Stomach (tissue), 9 donors: ENCODE measurements around the gene CAMKK1. TPM values are rescaled to one million over a fixed set of nuclear protein-coding genes. Genes with fewer than 3 reads are reported as not detected.

Experiments used
- DNase-seq, 2 donors: peaks; one replicate each; pipeline versions ENCODE4 v3.0.0 to v3.0.0-alpha.2; 2013 to 2019
- H3K27ac ChIP-seq, 5 donors: fragments of 200-600 bp in 4 of 5; sonication (generic) in 4 of 5; one replicate each; pipeline ENCODE4 v1.5.1; 2013 to 2019; ENCODE audit warnings: mild to moderate bottlenecking in 1 of 5, moderate library complexity in 1 of 5
- H3K27me3 ChIP-seq, 3 donors: fragments of 200-600 bp; sonication (generic); one replicate each; pipeline ENCODE4 v1.5.1; 2017 to 2019; ENCODE audit warnings: mixed run types in 1 of 3
- H3K36me3 ChIP-seq, 4 donors: fragments of 200-600 bp; sonication (generic); 1 replicate in 3 of 4; 2 replicates in 1 of 4; pipeline ENCODE4 v1.5.1; 2016 to 2019
- H3K4me1 ChIP-seq, 4 donors: fragments of 200-600 bp; sonication (generic); one replicate each; pipeline ENCODE4 v1.5.1; 2016 to 2019
- H3K4me3 ChIP-seq, 4 donors: fragments of 200-600 bp; sonication (generic) in 3 of 4; one replicate each; pipeline ENCODE4 v1.5.1; 2016 to 2019; ENCODE audit warnings: mild to moderate bottlenecking in 1 of 4
- H3K9me3 ChIP-seq, 4 donors: fragments of 200-600 bp; sonication (generic); one replicate each; pipeline ENCODE4 v1.5.1; 2016 to 2019
- EP300 ChIP-seq: sonication (generic); formaldehyde crosslinking; IDR thresholded peaks from one replicate; pipeline ENCODE4 v1.6.1; 2017; ENCODE audit warnings: antibody characterized with exemption
- POLR2A ChIP-seq, 4 donors: fragments of 450-650 bp; IDR thresholded peaks; one replicate each; pipeline ENCODE4 v1.6.1; 2016; ENCODE audit warnings: antibody characterized with exemption in 4 of 4, control low read depth in 2 of 4, mild to moderate bottlenecking in 1 of 4, moderate library complexity in 1 of 4
- POLR2AphosphoS5 ChIP-seq, 3 donors: sonication (generic); formaldehyde crosslinking; IDR thresholded peaks; one replicate each; pipeline ENCODE4 v1.6.1; 2016; ENCODE audit warnings: antibody characterized with exemption in 3 of 3
- WGBS, 5 donors: extraction: QIAGEN DNeasy Blood & Tissue Kit in 3 of 5; methylation state at CpG; one replicate each; pipeline versions ENCODE4 v1.1.5 to v1.1.7; 2013 to 2018; 5-methylcytosine and 5-hydroxymethylcytosine counted together
- intact Hi-C: fragments of 100-400 bp; cut with DNase I; formaldehyde crosslinking; loops from one replicate; pipeline ENCODE4 v1.15.1; 2023; ENCODE audit warnings: low total_unique reads
- polyA plus RNA-seq, 3 donors: library from polyadenylated mRNA; stranded (reverse); fragments of 200-250 nt; gene quantifications; one replicate each; pipeline ENCODE4 v1.2.3, GENCODE V29; 2013
- total RNA-seq, 5 donors: library from RNA; depleted of rRNA; stranded (reverse); fragments of >200 nt; gene quantifications; one replicate each; pipeline versions ENCODE4 v1.1.0 to v1.2.3, GENCODE V29; 2014 to 2016
- TF ChIP-seq, protein P1 (sequence below), 7 experiments: fragments of 450-650 bp in 4 of 7; fragments of 200-600 bp in 3 of 7; sonication (generic) in 3 of 7; IDR thresholded peaks; one replicate each; pipeline ENCODE4 v1.5.1; 2016 to 2019; ENCODE audit warnings: antibody characterized with exemption in 7 of 7, control low read depth in 2 of 7, mild to moderate bottlenecking in 1 of 7
- donor health status: healthy with polysubstance abuse.
- donor health status: Bipolar disorder and iron deficiency.
- donor health status: healthy.

Gene CAMKK1
- total and polyA plus RNA-seq, 8 donors = 0.58 to 15.1 (median 4.6) TPM

GRCh38 chr17:3880983-3881382, 11.9 kb downstream of the CAMKK1 start:
- Histone ChIP-seq H3K36me3 (peaks cover 0 to 58% (median 48%) of the 10 kb centered on the region in 4 donors), H3K4me1 (peaks cover 0 to 8% (median 0%) of the 10 kb centered on the region in 4 donors), H3K9me3 (no peaks in the 10 kb centered on the region), H3K4me3 (no peak overlapping the region), H3K27ac (no peak overlapping the region), H3K27me3 (no peaks in the 10 kb centered on the region)
- no peak for DNase-seq
- WGBS, 5 donors = 80 to 92% (median 89%) methylated on average over 7 of the region's 7 CpGs
- intact Hi-C loops = no loop called here
- TF ChIP-seq POLR2A (IDR thresholded peaks at IDR 0.05) = no peak
- TF ChIP-seq, protein P1, sequence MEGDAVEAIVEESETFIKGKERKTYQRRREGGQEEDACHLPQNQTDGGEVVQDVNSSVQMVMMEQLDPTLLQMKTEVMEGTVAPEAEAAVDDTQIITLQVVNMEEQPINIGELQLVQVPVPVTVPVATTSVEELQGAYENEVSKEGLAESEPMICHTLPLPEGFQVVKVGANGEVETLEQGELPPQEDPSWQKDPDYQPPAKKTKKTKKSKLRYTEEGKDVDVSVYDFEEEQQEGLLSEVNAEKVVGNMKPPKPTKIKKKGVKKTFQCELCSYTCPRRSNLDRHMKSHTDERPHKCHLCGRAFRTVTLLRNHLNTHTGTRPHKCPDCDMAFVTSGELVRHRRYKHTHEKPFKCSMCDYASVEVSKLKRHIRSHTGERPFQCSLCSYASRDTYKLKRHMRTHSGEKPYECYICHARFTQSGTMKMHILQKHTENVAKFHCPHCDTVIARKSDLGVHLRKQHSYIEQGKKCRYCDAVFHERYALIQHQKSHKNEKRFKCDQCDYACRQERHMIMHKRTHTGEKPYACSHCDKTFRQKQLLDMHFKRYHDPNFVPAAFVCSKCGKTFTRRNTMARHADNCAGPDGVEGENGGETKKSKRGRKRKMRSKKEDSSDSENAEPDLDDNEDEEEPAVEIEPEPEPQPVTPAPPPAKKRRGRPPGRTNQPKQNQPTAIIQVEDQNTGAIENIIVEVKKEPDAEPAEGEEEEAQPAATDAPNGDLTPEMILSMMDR (IDR thresholded peaks at IDR 0.05) = no peak

- TF ChIP-seq POLR2AphosphoS5 (IDR thresholded peaks at IDR 0.05) (no peak), EP300 (no peak), POLR2A (IDR thresholded peaks at IDR 0.05) (no peak)
- TF ChIP-seq, protein P1 (IDR thresholded peaks at IDR 0.05) = no peak
- Histone ChIP-seq H3K9me3 (no peaks in the 10 kb centered on the region), H3K27ac (peak overlapping the region in 1 of 5 donors; percentile 25), H3K27me3 (no peaks in the 10 kb centered on the region), H3K36me3 (peaks cover 0 to 62% (median 51%) of the 10 kb centered on the region in 4 donors), H3K4me1 (no peaks in the 10 kb centered on the region), H3K4me3 (no peak overlapping the region)
- intact Hi-C loops = no loop called here
- DNase-seq = no peak
- WGBS, 5 donors = 60 to 74% (median 69%) methylated on average over 24 to 25 of the region's 25 CpGs
Measured at GRCh38 chr17:3879591-3880417, 13.0 kb downstream of the CAMKK1 start.

DNA sequence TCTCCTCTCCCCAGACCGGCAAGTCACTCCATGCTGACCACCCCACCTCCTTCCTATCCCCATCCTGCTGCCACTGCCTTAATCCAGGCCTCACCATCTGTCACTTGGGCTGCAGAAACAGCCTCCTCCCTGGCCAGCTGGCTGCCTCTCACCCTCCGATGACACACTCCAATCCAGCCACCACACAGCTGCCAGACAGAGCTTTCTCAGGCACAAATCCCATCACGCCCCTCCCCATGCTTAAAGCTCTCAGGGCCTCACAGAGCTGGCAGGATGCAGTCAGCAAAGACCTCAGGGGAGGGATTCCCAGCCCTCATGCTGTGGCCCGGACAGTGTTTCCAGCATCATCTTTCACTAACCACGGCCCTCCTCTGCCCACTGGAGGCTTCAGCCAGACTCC, 13.7 kb downstream of the CAMKK1 start:
- Histone ChIP-seq H3K27me3 (no peaks in the 10 kb centered on the region), H3K27ac (peak overlapping the region in 1 of 5 donors; percentile 25), H3K4me1 (no peaks in the 10 kb centered on the region), H3K36me3 (peaks cover 0 to 58% (median 48%) of the 10 kb centered on the region in 4 donors), H3K4me3 (no peak overlapping the region), H3K9me3 (no peaks in the 10 kb centered on the region)
- peak in 1 of 2 donors; percentile 85 for DNase-seq
- intact Hi-C loops = no loop called here
- 62 to 81% (median 70%) methylated on average over 5 of the region's 5 CpGs for WGBS, 5 donors
- TF ChIP-seq POLR2A (IDR thresholded peaks at IDR 0.05) (no peak), EP300 (no peak), POLR2AphosphoS5 (IDR thresholded peaks at IDR 0.05) (no peak)
- TF ChIP-seq, protein P1 (IDR thresholded peaks at IDR 0.05) = no peak

DNA sequence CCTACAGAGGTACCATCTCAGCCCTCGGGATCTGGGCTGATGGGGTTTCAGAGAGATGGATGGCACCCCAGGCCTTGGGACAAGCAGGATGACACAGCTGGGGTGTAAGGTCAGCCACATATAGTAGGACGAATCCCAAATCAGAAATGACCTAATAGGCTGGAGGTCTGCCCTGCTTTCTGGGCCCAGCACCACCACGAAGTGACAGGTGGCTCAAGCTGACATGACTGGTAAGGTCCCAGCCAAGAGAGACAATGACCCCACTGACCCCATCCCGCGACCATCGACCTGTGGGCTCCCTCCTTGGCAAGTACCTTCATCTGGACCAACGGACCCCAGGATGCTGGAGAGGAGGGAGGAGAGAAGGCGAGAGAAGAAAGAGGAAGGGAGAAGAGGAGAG, 15.6 kb downstream of the CAMKK1 start:
- Histone ChIP-seq H3K36me3 (peaks cover 3 to 65% (median 51%) of the 10 kb centered on the region in 4 donors), H3K4me3 (no peak overlapping the region), H3K9me3 (no peaks in the 10 kb centered on the region), H3K27ac (no peak overlapping the region), H3K4me1 (no peaks in the 10 kb centered on the region), H3K27me3 (no peaks in the 10 kb centered on the region)
- intact Hi-C loops = no loop called here
- DNase-seq = no peak
- TF ChIP-seq, protein P1 (IDR thresholded peaks at IDR 0.05) = no peak
- no peak for TF ChIP-seq EP300
- TF ChIP-seq POLR2A (IDR thresholded peaks at IDR 0.05) = no peak
- TF ChIP-seq POLR2AphosphoS5 (IDR thresholded peaks at IDR 0.05) = no peak
- WGBS, 5 donors = 75 to 89% (median 78%) methylated on average over 8 of the region's 8 CpGs
